IMR-90 (cell line): Measurements from ENCODE around the gene NFKBIE. TPM values are rescaled to one million over a fixed set of nuclear protein-coding genes. Genes with fewer than 3 reads are reported as not detected.

Source experiments
- ATAC-seq: fragments of 200-7000 bp; cut with Tn5 transposase; 2 replicates; pipeline ENCODE4 v1.9.1; 2020; ENCODE audit warnings: low read depth, mild to moderate bottlenecking, moderate library complexity
- BruUV-seq: library from RNA; stranded (reverse); fragments of 400-500 nt; replicated peaks from 2 replicates; lab custom pipeline; 2021; lab: Mats Ljungman, UMichigan
- CTCF ChIA-PET: fragments of 300-600 bp; formaldehyde crosslinking; extraction: SDS; loops from one replicate; lab custom pipeline; 2021; ENCODE audit warnings: antibody characterized with exemption; lab: Yijun Ruan, JAX
- POLR2A ChIA-PET: fragments of 300-600 bp; sonication (Branson Sonifier 250); formaldehyde crosslinking; loops from one replicate; lab custom pipeline; 2022; ENCODE audit warnings: antibody characterized with exemption; ENCODE audit not compliant: unreplicated experiment; lab: Charles Lee
- DNase-seq: peaks from one replicate; pipeline ENCODE4 v3.0.0; 2013
- H2AFZ ChIP-seq: replicated peaks from 2 replicates; pipeline ENCODE3; 2013; ENCODE audit warnings: low read length, mild to moderate bottlenecking; ENCODE audit not compliant: poor library complexity
- H2AK5ac ChIP-seq: 2 replicates; pipeline ENCODE4 v1.6.1; 2013; ENCODE audit warnings: low read depth, low read length, inconsistent platforms
- H2AK9ac ChIP-seq: replicated peaks from 2 replicates; pipeline ENCODE3; 2013; ENCODE audit warnings: mild to moderate bottlenecking, low read depth, low read length, moderate library complexity; ENCODE audit not compliant: poor library complexity
- H2BK120ac ChIP-seq: 2 replicates; pipeline ENCODE4 v1.6.1; 2013; ENCODE audit warnings: low read depth, low read length, inconsistent platforms
- H2BK15ac ChIP-seq: 3 replicates; pipeline ENCODE4 v1.6.1; 2013; ENCODE audit warnings: low read depth, low read length, inconsistent platforms
- H2BK20ac ChIP-seq: 2 replicates; pipeline ENCODE4 v1.6.1; 2013; ENCODE audit warnings: low read depth, mild to moderate bottlenecking, inconsistent platforms, low read length, moderate library complexity
- H2BK5ac ChIP-seq: 2 replicates; pipeline ENCODE4 v1.6.1; 2013; ENCODE audit warnings: mild to moderate bottlenecking, low read depth, low read length, inconsistent platforms; ENCODE audit not compliant: poor library complexity, severe bottlenecking
- H3K14ac ChIP-seq: replicated peaks from 2 replicates; pipeline ENCODE4 v1.6.1; 2013; ENCODE audit warnings: low read depth, low read length, inconsistent platforms
- H3K18ac ChIP-seq: 2 replicates; pipeline ENCODE4 v1.6.1; 2013; ENCODE audit warnings: low read depth, low read length, control low read depth
- H3K23ac ChIP-seq: 2 replicates; pipeline ENCODE4 v1.6.1; 2013; ENCODE audit warnings: low read depth, low read length, inconsistent platforms
- H3K27ac ChIP-seq: 2 replicates; pipeline ENCODE4 v1.5.1; 2013; ENCODE audit warnings: mild to moderate bottlenecking, control low read depth, low read length; ENCODE audit not compliant: insufficient read depth
- H3K27me3 ChIP-seq: 2 replicates; pipeline ENCODE4 v1.6.1; 2013; ENCODE audit warnings: low read length; ENCODE audit not compliant: control insufficient read depth, insufficient read depth
- H3K36me3 ChIP-seq: 2 replicates; pipeline ENCODE4 v1.6.1; 2013; ENCODE audit warnings: low read length, mixed read lengths; ENCODE audit not compliant: control insufficient read depth, insufficient read depth
- H3K4ac ChIP-seq: 2 replicates; pipeline ENCODE4 v1.6.1; 2013; ENCODE audit warnings: low read depth, low read length, inconsistent platforms
- H3K4me1 ChIP-seq: 2 replicates; pipeline ENCODE4 v1.6.1; 2013; ENCODE audit warnings: low read length, mixed read lengths; ENCODE audit not compliant: control insufficient read depth, insufficient read depth
- H3K4me2 ChIP-seq: 2 replicates; pipeline ENCODE4 v1.6.1; 2013; ENCODE audit warnings: low read depth, mild to moderate bottlenecking, control low read depth, low read length, moderate library complexity
- H3K4me3 ChIP-seq: 2 replicates; pipeline ENCODE4 v1.5.1; 2013; ENCODE audit warnings: low read depth, mild to moderate bottlenecking, control low read depth, low read length, moderate library complexity; ENCODE audit not compliant: insufficient read depth
- H3K56ac ChIP-seq: 2 replicates; pipeline ENCODE4 v1.6.1; 2013; ENCODE audit warnings: low read length, inconsistent platforms; ENCODE audit not compliant: insufficient read depth; ENCODE audit errors: extremely low read depth
- H3K79me1 ChIP-seq, 2 experiments: 2 replicates each; pipeline ENCODE4 v1.6.1; 2013; ENCODE audit warnings: low read length in 2 of 2, inconsistent platforms in 1 of 2, low read depth in 1 of 2
- H3K9ac ChIP-seq: 2 replicates; pipeline ENCODE4 v1.6.1; 2013; ENCODE audit warnings: low read depth, low read length, control low read depth
- H3K9me1 ChIP-seq: 2 replicates; pipeline ENCODE4 v1.6.1; 2013; ENCODE audit warnings: low read length, inconsistent platforms; ENCODE audit not compliant: insufficient read depth
- H3K9me3 ChIP-seq: 2 replicates; pipeline ENCODE4 v1.6.1; 2013; ENCODE audit warnings: low read length; ENCODE audit not compliant: control insufficient read depth, insufficient read depth
- H4K20me1 ChIP-seq: 2 replicates; pipeline ENCODE4 v1.6.1; 2013; ENCODE audit warnings: low read length, inconsistent platforms; ENCODE audit not compliant: insufficient read depth
- H4K5ac ChIP-seq: 2 replicates; pipeline ENCODE4 v1.6.1; 2013; ENCODE audit warnings: mild to moderate bottlenecking, low read depth, low read length, control low read depth
- H4K8ac ChIP-seq, 2 experiments: 2 replicates each; pipeline ENCODE4 v1.6.1; 2013; ENCODE audit warnings: low read depth in 2 of 2, low read length in 2 of 2, control low read depth in 1 of 2, inconsistent platforms in 1 of 2
- H4K91ac ChIP-seq: 2 replicates; pipeline ENCODE4 v1.6.1; 2013; ENCODE audit warnings: low read depth, low read length, inconsistent platforms; ENCODE audit not compliant: insufficient read depth
- CEBPB ChIP-seq: IDR thresholded peaks from 2 replicates; pipeline ENCODE4 v1.6.1; 2012; ENCODE audit warnings: low read depth, low read length, improper control_type of control experiment
- WGBS, 2 experiments: methylation state at CpG; one replicate each; pipeline versions ENCODE4 v1.1.5 to v1.1.7; 2013; ENCODE audit warnings: missing lambda C conversion rate in 2 of 2; ENCODE audit not compliant: insufficient read length in 1 of 2; ENCODE audit errors: extremely low coverage in 2 of 2; 5-methylcytosine and 5-hydroxymethylcytosine counted together
- dilution Hi-C: fragments of 300-500 bp; cut with HindIII; formaldehyde crosslinking; loops from one replicate; pipeline ENCODE4 v1.14.3; 2018; ENCODE audit warnings: low sequenced_read_pairs; ENCODE audit not compliant: unreplicated experiment
- in situ Hi-C: fragments of 300-500 bp; cut with MboI; formaldehyde crosslinking; loops from 3 replicates; pipeline ENCODE4 v1.14.3; 2019; ENCODE audit warnings: low sequenced_read_pairs, inconsistent platforms, mixed read lengths
- intact Hi-C: fragments of 100-400 bp; cut with micrococcal nuclease; formaldehyde crosslinking; loops from 2 replicates; pipeline ENCODE4 v1.10.0; 2022
- polyA plus RNA-seq, 3 experiments: library from polyadenylated mRNA; depleted of rRNA; stranded (reverse); fragments of >200 nt; gene quantifications; 2 replicates each; pipeline ENCODE4 v1.2.3, GENCODE V29; 2012; ENCODE audit warnings: low replicate concordance in 1 of 3
- total RNA-seq: library from RNA; depleted of rRNA; stranded (reverse); fragments of >200 nt; gene quantifications from 2 replicates; pipeline ENCODE4 v1.2.3, GENCODE V29; 2012

NFKBIE gene
- total and polyA plus RNA-seq, 2 of the 4 experiments (the other 2 are of a cell fraction): 7.9 to 13.0 TPM

DNA sequence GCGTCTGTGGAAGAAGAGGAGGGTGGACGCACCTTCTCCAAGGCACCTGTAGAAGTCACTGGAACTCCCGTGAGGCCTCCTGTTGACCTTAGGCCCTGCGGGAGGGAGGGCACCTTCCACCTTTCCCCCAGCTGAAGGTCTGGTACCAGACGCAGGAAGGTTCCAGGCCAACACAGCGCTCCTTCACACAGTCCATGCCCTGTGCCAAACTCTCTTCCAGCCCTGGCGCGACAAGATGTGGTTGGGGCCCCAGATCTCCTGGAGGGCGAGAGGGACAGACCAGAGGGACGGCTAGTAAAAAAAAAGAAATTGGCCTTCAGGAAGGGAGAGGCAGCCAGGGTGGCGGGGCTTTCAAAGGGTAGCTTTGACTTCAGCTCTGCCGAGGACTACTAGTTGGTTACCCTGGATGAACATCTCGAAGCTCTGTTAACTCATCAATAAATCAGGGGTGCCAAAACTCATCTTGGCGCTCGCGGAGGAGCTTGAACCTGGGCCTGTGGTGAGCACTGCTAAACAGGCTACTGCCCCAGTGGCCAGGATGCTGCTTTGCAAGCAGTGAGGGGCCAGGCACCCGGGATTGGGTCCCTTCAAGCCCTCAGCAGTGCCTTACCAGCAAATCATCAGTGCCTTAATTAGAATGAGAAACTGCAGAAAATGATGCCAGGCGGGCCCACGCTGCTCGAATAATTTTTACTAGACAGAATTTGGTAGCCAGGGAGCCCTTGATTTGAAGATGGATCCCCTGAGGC lies 32.9 kb upstream of the NFKBIE start:
- peak overlapping the region; percentile 88 for H2AFZ ChIP-seq
- no peaks in the 10 kb centered on the region; the same call in 1 of the 2 replicates for H3K9me1 ChIP-seq
- peak overlapping the region; percentile 71 for H2AK9ac ChIP-seq
- H3K36me3 ChIP-seq: peaks cover 27% of the 10 kb centered on the region
- in situ Hi-C loops (no loop called here), intact Hi-C loops (no loop called here), dilution Hi-C loops (no loop called here)
- peak overlapping the region; percentile 65 to 66; a peak in 2 of 4 replicates for H4K8ac ChIP-seq
- no peak overlapping the region for H3K56ac ChIP-seq
- no peak overlapping the region for H3K14ac ChIP-seq
- DNase-seq: no peak
- no peak overlapping the region for H2BK20ac ChIP-seq
- ChIA-PET CTCF (interaction anchor here (0.8 to 1.0 kb wide), 2 partner anchors 14 to 30 kb away, joined by 4 read pairs; partner anchors contain the start of gene AARS2), POLR2A (no interaction called here)
- peak overlapping the region; percentile 82; the same call in 1 of the 2 replicates for H3K4ac ChIP-seq
- H4K20me1 ChIP-seq: no peaks in the 10 kb centered on the region
- no peak overlapping the region; the same call in 1 of the 2 replicates for H3K27ac ChIP-seq
- H2AK5ac ChIP-seq: peak overlapping the region; percentile 2; the same call in 1 of the 2 replicates
- H3K79me1 ChIP-seq: no peaks in the 10 kb centered on the region
- TF ChIP-seq CEBPB: no peak
- no peak overlapping the region for H2BK15ac ChIP-seq
- peaks cover 30% of the 10 kb centered on the region for H3K27me3 ChIP-seq
- BruUV-seq: no TSS peak
- 42% methylated on average over 7 of the region's 20 CpGs; no CpG with 5 or more reads in 1 of the 2 experiments for WGBS, 2 experiments
- H3K4me2 ChIP-seq: peak overlapping the region; percentile 88
- H2BK5ac ChIP-seq: no peak overlapping the region
- H3K4me1 ChIP-seq: no peaks in the 10 kb centered on the region
- peak overlapping the region; percentile 65 for H3K4me3 ChIP-seq
- H4K5ac ChIP-seq: 0 out of 2 replicates have a peak overlapping the region, but pooled peaks have one; percentile 33
- no peak overlapping the region for H4K91ac ChIP-seq
- H3K9ac ChIP-seq: peak overlapping the region; percentile 83; the same call in 1 of the 2 replicates
- H3K23ac ChIP-seq: peak overlapping the region; percentile 8; the same call in 1 of the 2 replicates
- no peak overlapping the region for H3K18ac ChIP-seq
- no peaks in the 10 kb centered on the region for H3K9me3 ChIP-seq
- no peak overlapping the region for H2BK120ac ChIP-seq
- ATAC-seq: peak; percentile 3
